Measurements from ENCODE around the gene BRD3.

BRD3 gene

DNA sequence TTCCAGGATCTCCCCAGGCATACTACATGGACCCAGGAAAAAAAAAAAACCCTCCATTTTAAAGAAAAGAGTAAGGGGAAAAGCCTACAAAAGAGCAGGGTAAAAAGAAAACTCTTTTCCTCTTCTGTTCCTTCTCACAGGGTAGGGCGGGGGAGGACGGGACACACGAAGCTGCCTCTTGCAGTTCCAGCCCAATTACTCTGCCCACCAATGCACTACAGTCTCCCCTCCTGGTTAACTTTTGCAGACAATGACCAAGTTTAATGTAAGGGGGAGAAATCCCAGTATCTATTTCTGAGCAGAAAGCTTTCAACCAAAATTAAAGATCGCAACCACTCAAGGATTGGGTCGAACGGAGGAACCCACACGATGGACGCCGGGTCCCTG, 1.3 kb downstream of the BRD3 start:
- no peak for DNase-seq

DNA sequence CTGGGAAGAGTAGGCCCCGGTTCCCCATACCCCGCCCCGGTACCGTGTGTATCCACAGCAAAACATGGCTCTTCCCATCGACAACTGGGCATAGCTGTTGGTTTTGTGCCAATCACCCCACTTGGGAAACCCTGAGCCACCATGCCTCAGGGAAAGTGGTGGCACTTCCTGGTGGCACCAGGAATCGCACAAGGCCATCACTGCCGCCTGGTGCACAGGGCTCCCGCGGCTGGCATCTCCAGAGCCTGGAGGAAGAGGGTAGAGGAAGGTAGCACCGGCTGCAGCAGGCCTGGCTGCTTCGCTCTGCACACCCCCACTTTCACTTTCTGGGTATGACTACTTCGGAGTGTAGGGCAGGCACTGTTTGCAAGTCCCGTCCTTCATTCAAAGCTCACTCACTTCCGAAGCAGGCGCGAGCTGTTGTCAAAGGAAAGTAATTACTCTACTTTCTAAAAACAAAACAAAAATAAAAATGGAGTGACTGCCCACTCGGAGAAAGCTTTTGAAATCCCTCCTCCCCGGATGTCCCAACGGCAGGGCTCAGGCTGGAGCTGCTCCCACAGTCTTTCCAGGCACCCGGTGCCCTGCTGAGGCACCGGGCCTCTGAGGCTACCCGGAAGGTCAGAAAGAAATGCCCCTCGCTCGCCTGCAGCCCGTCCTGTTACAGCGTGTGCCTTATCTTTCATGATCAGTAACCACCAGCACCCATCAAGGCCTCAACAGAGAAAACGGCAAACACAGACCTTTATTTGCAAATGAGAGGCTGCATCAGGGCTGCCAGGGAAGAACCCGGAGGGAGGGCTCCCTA, 2.0 kb downstream of the BRD3 start:
- peak; percentile 63 for DNase-seq

- no peak for DNase-seq
These were observed 3.1 kb downstream of the BRD3 start for GRCh38 chr9:134064711-134065110.

DNA sequence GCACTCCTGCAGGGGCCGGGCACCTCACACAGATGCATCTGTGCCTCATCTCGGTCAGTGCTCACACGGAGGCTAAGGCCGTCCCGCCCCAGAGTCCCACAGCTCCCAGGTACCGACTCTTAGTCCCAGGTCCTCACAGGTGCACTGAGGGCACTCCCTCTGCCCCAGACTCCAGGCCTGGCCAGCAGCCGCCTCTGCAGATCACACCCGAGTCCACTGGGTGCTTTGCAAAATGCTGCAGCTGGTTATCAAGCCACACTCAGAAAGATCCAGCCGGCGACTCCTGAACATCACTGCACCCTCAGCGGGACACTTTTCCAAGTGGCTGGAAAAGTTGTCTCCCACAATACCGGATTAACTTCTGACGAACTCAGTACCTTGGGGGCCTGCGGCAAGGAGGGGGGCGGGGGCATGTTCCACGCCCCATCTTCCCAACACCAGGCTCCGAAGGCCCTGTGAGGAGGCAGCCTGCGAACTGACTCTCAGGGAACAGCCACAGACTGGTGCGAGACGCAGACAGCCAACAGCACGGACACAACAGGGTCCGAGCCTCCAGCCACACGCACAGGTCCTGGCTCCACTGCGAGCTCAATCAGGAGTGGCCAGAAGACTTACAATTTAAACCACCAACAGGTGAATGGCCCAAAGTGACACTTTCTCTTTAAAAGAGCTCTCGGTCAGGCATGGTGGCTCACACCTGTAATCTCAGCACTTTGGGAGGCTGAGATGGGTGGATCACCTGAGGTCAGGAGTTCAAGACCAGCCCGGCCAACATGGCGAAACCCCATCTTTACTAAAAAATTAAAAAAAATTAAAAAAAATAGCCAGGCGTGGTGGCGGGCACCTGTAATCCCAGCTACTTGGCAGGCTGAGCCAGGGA, 4.0 kb downstream of the BRD3 start:
- no peak for DNase-seq

DNA sequence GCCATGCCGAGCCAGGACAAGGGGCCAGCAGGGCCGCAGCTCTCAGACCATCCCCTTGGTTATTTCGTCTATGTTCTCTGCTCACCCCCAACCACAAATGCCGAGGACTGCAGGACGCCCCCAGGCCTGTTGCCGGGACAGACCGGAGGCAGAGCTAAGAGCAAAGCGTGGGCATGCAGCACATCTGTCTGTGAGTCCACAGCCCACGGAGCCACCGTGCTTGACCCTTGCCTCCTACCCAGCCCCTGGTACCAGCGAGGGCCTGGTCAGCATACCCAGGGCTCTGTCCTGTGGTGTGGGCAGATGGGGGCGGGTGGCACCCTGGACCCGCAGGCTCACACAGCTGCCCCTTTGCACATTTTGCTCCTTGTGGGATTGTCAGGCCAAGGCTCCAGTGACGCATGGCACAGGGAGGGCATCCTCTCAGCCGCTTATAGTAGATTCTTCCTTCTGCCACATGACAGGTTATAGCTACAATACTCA, 4.7 kb downstream of the BRD3 start:
- DNase-seq: no peak

DNA sequence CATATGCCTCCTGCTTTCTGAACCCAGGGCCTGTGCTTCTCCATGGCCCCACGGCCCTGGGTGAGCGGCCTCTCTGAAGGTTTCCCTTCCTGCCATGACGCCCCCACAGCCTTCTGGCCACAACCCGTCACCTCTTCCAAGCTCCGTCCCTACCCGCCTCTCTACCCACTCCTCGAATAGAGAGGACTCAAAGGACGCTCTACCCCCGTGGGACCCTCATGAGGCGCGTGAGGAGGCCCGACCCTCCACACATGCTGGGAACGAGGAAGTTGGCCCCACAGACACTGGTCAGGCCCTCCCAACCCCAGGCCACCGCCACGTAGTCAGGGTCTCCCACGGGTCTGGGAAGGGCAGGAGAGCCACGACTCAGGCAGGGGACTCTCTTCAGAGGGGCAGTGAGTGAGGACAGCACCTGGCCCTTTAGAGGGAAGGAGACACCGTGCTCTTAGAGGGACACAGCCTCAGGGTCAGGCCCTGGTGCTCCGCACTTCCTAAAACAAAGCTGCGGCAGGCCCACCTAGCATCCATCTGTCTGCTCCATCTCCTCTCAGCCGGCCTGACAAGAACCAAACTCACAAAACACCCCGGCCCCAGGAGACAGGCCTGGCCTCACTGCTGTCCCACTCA, 5.3 kb downstream of the BRD3 start:
- no peak for DNase-seq

DNA sequence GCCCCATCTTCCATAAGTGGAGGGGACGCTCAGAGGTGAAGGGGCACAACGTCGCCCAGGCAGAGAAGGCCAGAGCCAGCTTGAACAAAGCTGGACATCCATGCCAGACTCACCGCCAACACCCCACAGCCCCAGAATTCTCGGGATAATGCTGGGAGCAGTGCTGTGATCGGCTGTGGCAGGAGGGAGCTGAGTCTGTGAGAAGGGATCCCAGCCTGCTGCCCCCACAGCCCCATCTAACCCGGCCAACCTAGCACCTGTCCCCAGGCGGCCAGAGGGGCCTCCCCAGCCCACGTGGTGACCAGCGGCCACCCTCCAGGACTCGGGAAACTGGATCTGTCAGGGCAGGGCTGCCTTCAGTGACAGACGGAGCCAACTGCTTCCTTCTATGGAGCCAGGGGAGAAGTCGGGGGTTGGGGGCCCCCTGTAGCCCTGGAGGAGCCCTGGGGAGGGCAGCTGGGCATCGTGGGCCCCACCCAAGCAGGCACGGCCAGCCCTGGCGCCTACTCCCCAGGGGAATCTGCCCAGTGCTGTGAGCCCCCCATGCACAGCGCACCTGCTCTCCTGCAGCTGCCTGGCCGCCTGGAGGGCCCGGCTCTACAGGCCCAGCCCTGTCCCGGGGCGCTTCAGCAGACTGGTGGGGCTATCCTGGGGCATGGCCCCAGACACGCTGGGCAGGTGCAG, 6.0 kb downstream of the BRD3 start:
- no peak for DNase-seq

- DNase-seq: no peak
These were observed 6.7 kb downstream of the BRD3 start for GRCh38 chr9:134061019-134061687.

DNA sequence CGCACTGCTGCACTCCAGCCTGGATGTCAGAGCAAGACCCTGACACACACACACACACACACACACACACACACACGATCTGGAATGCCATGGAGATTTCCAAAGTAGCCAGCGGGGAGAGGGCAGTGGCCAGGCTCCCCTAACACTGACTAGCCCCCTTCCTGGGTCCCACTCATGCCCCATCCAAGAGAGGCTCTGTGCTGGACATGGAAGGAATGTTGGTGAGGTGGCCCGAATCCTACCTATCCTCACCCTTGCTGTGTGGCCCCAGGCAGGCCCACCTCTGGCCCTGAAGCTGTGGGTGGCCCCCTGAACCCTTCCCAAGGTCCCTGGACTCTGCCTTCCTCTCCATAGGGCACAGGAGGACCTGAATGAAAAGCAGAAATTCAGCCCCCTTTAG, 7.3 kb downstream of the BRD3 start:
- DNase-seq: no peak

GRCh38 chr9:134059661-134060395, 8.0 kb downstream of the BRD3 start:
- DNase-seq: no peak

GRCh38 chr9:134059188-134059641, 8.6 kb downstream of the BRD3 start:
- no peak for DNase-seq

GRCh38 chr9:134058716-134059115, 9.1 kb downstream of the BRD3 start:
- DNase-seq: peak; percentile 76

DNA sequence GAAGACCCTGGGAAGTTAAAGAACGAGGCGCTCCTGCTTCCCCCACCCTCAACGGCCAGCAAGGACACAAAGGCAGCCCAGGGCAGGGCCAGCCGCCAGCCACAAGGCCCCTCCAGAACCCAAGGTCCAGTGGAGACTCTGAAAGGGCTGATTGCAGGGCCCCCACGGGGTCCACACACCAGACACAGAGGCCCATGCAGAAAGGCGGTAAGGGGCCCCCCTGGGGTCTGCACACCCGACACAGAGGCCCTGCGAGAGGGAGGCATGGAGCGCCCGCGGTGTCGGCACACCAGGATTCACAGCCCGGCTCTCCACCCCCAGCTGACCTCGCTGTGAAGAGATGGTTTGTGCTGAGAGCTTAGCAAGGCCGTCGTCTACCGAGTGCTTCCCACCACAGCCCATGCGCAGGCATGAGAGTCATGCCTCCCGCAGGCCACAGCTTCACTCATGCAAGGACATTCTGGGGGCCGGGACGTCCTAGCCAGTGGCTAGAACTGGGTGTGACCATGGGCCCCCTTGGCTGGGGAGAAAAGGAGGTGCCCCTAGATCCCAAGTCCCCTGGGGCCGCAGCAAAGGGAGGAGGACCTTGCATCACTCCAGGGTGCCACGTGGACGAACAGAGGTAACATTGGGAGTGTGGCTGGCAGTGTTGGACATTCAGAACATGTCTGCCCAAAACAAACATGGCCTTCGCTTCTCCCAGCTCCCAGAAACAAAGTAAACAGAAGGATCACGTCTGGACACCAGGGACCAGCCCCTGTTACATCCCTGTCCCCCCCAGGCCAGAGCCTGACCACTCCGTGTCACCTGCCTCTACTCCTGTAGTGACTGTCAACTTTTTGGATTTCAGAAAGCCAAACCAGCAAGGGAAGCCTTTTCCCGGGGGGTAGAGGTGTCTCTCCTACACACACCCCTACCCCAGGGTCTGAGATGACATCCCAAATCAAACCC, 9.8 kb downstream of the BRD3 start:
- DNase-seq: no peak

DNA sequence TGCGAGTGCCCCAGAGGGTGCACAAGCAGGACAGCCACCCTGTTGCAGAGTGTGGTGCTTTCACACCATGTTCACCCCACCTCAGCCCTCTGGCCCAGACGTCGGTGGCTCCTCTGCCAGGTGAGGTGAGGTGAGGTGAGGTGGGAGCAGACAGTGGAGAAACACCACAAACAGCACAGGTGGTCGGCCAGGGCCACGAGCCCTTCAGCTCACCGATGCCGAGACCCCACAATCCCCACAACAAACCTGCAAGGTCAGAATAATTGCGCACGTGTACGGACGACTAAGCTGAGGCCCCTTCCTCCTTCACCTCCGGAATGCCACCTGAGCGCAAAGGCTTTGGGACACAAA, 10.5 kb downstream of the BRD3 start:
- DNase-seq: no peak

- no peak for DNase-seq
These were observed 11.1 kb downstream of the BRD3 start for GRCh38 chr9:134056483-134057306.

DNA sequence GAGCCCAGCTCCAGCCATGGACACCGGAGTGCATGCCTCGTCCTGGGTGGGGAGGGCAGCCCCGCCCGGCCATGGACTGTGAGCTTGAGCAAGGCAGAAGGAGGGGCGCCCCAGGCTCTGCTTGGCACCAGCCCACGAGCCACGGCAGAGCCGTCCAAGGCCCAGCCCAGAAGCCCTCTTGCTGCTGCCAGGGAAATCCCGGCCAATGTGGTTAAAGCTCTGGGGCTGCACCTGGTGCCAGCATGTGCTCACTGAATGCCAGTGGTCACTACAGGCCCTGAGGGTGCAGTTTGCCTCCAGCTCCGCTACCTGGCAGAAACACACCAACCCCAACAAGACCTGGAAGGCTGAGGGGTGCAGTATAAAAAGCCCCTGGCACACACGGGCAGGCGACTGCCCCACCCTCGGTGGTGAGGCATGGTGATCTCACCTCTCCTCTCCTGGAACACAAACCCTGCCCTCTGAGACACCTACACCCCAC, 11.8 kb downstream of the BRD3 start:
- peak; percentile 9 for DNase-seq

DNA sequence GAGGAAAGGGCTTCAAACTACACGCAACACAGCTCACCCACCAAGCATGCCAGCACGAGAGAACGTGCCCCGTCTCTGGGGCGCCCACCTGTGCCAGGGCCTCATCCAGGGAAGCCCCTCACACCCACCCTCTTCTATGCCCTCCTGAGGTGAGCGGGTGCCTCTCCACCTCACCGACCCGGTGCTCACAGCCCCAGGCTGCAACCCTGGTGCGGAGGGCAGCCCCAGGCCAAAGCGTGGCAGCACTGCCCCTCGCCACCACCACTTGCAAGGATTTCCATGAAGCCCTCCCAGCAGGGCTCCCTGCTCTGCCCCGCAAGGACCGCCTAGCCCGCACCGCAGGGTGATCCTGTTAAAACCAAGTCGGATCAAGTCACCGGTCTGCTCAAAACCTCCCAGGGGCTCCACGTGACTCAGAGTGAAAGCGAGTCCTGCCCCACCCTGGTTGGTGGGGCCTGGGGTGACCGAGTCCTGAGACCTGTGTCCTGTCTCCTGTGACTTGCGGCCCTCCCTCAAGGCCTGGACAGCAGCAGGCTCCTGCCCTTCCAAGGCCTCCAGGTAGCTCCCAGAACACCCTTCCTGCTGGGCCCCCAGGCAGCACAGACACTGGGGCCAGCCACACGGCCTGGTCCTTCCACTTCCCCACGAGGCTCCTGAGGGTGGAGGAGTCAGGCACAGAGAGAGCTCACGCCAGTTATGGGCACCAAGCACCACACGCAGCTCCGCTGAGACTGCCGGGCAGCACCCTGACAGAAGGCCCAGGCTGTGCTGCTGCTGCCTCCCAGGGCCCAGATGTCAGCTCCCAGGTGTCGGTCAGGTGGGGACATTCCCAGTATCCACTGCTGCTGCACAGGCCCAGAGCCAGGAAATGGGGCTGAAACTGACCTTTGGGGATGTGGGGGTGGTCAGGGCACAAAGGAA, 12.7 kb downstream of the BRD3 start:
- DNase-seq: no peak

Measured in HCEC 1CT (cell line).